Measurements from ENCODE around the gene USB1.

Gene USB1

GRCh38 chr16:58030136-58030840 lies 29.1 kb downstream of the USB1 start:
- no peak for DNase-seq (ENCODE audit: extremely low read depth, low read depth)
- TF ChIP-seq CTCF (IDR thresholded peaks at IDR 0.05; ENCODE audit: low read depth, low read length) = no peak

- DNase-seq (ENCODE audit: extremely low read depth, low read depth) = no peak
Measured at GRCh38 chr16:58031016-58031800, 30.0 kb downstream of the USB1 start.

GRCh38 chr16:58032710-58033293 lies 31.6 kb downstream of the USB1 start:
- DNase-seq (ENCODE audit: extremely low read depth, low read depth) = no peak
- no peak for TF ChIP-seq CTCF (IDR thresholded peaks at IDR 0.05; ENCODE audit: low read depth, low read length)

More at GRCh38 chr16:58031016-58031800, 30.0 kb downstream of the USB1 start:
- TF ChIP-seq CTCF (IDR thresholded peaks at IDR 0.05; ENCODE audit: low read depth, low read length) = no peak

GRCh38 chr16:58034128-58034685 lies 33.0 kb downstream of the USB1 start:
- no peak for TF ChIP-seq CTCF (IDR thresholded peaks at IDR 0.05; ENCODE audit: low read depth, low read length)
- DNase-seq (ENCODE audit: extremely low read depth, low read depth) = no peak

- DNase-seq (ENCODE audit: extremely low read depth, low read depth) = no peak
- TF ChIP-seq CTCF (IDR thresholded peaks at IDR 0.05; ENCODE audit: low read depth, low read length) = no peak
Measured at GRCh38 chr16:58034774-58035173, 33.6 kb downstream of the USB1 start.

- no peak for TF ChIP-seq CTCF (IDR thresholded peaks at IDR 0.05; ENCODE audit: low read depth, low read length)
- DNase-seq (ENCODE audit: extremely low read depth, low read depth) = no peak
Measured at GRCh38 chr16:58035356-58036170, 34.4 kb downstream of the USB1 start.
